CD14-positive monocyte (primary cell): Measurements from ENCODE around the gene ARG1. TPM values are rescaled to one million over a fixed set of nuclear protein-coding genes. Genes with fewer than 3 reads are reported as not detected.

Source experiments
- DNase-seq, 3 donors: peaks; one replicate each; pipeline ENCODE4 v3.0.0-alpha.2; 2011 to 2022
- H2AFZ ChIP-seq: 2 replicates; pipeline ENCODE4 v1.6.0; 2012; ENCODE audit warnings: mild to moderate bottlenecking, low read depth, low read length, inconsistent platforms; ENCODE audit not compliant: insufficient read depth, poor library complexity, severe bottlenecking
- H3K27ac ChIP-seq, 2 donors: 1 replicate in 1 of 2; 2 replicates in 1 of 2; pipeline ENCODE4 v1.5.1; 2012 to 2013; ENCODE audit warnings: low read length in 2 of 2, control low read depth in 1 of 2, inconsistent platforms in 1 of 2, low read depth in 1 of 2, mild to moderate bottlenecking in 1 of 2
- H3K27me3 ChIP-seq, 2 donors: one replicate each; pipeline versions ENCODE4 v1.6.0 to v1.6.1; 2011 to 2013; ENCODE audit warnings: low read length in 2 of 2; ENCODE audit not compliant: control insufficient read depth in 2 of 2, insufficient read depth in 2 of 2
- H3K36me3 ChIP-seq, 2 donors: replicated peaks in 1 of 2; 1 replicate in 1 of 2; 2 replicates in 1 of 2; pipeline versions ENCODE4 v1.5.1 to v1.6.1; 2012 to 2013; ENCODE audit warnings: low read length in 2 of 2, control low read depth in 1 of 2, inconsistent platforms in 1 of 2, mild to moderate bottlenecking in 1 of 2; ENCODE audit not compliant: insufficient read depth in 2 of 2, control insufficient read depth in 1 of 2
- H3K4me1 ChIP-seq, 2 donors: 1 replicate in 1 of 2; 2 replicates in 1 of 2; pipeline versions ENCODE4 v1.5.1 to v1.6.1; 2012 to 2013; ENCODE audit warnings: low read length in 2 of 2, control low read depth in 1 of 2, inconsistent platforms in 1 of 2, mild to moderate bottlenecking in 1 of 2, moderate library complexity in 1 of 2; ENCODE audit not compliant: insufficient read depth in 2 of 2, control insufficient read depth in 1 of 2
- H3K4me2 ChIP-seq: replicated peaks from 2 replicates; pipeline ENCODE3; 2012; ENCODE audit warnings: low read length, moderate library complexity, mild to moderate bottlenecking; ENCODE audit not compliant: poor library complexity, severe bottlenecking; ENCODE audit errors: extremely low read depth
- H3K4me3 ChIP-seq, 3 experiments: fragments of 200-600 bp in 1 of 3; sonication (generic) in 1 of 3; replicated peaks in 1 of 3; 1 replicate in 2 of 3; 2 replicates in 1 of 3; pipeline ENCODE4 v1.5.1; 2011 to 2013; ENCODE audit warnings: low read length in 3 of 3, mild to moderate bottlenecking in 3 of 3, control low read depth in 2 of 3, low read depth in 2 of 3, inconsistent platforms in 1 of 3, moderate library complexity in 1 of 3
- H3K79me2 ChIP-seq: 2 replicates; pipeline ENCODE4 v1.6.0; 2012; ENCODE audit warnings: mild to moderate bottlenecking, control low read depth, inconsistent platforms, low read length, moderate library complexity; ENCODE audit not compliant: insufficient read depth
- H3K9ac ChIP-seq: 2 replicates; pipeline ENCODE4 v1.6.0; 2017; ENCODE audit warnings: low read length, mild to moderate bottlenecking; ENCODE audit not compliant: insufficient read depth, poor library complexity, severe bottlenecking
- H3K9me3 ChIP-seq, 2 donors: replicated peaks in 1 of 2; 1 replicate in 1 of 2; 2 replicates in 1 of 2; pipeline versions ENCODE4 v1.5.1 to v1.6.1; 2012 to 2013; ENCODE audit warnings: low read length in 2 of 2, control low read depth in 1 of 2; ENCODE audit not compliant: control insufficient read depth in 1 of 2, insufficient read depth in 1 of 2
- H4K20me1 ChIP-seq: 2 replicates; pipeline ENCODE4 v1.6.0; 2012; ENCODE audit warnings: mild to moderate bottlenecking, low read length, control low read depth, moderate library complexity; ENCODE audit not compliant: insufficient read depth
- H3K27ac Mint-ChIP-seq, 7 donors: one replicate each; pipeline ENCODE4 v1.8.0; 2020; ENCODE audit warnings: mild to moderate bottlenecking in 7 of 7, mixed read lengths in 7 of 7, moderate library complexity in 6 of 7, inconsistent platforms in 2 of 7
- H3K27me3 Mint-ChIP-seq, 3 donors: one replicate each; pipeline ENCODE4 v1.8.0; 2021 to 2022; ENCODE audit warnings: low read depth in 3 of 3, mild to moderate bottlenecking in 3 of 3, mixed read lengths in 3 of 3, moderate library complexity in 3 of 3, inconsistent platforms in 1 of 3
- H3K36me3 Mint-ChIP-seq, 2 donors: one replicate each; pipeline ENCODE4 v1.8.0; 2020; ENCODE audit warnings: mixed read lengths in 2 of 2, inconsistent platforms in 1 of 2, mild to moderate bottlenecking in 1 of 2
- H3K4me1 Mint-ChIP-seq: one replicate; pipeline ENCODE4 v1.8.0; 2020; ENCODE audit warnings: mild to moderate bottlenecking, mixed read lengths
- H3K4me3 Mint-ChIP-seq, 2 donors: one replicate each; pipeline ENCODE4 v1.8.0; 2020; ENCODE audit warnings: mild to moderate bottlenecking in 2 of 2, mixed read lengths in 2 of 2, moderate library complexity in 1 of 2
- H3K9me3 Mint-ChIP-seq, 7 donors: one replicate each; pipeline ENCODE4 v1.8.0; 2020 to 2022; ENCODE audit warnings: mixed read lengths in 7 of 7, mild to moderate bottlenecking in 6 of 7, moderate library complexity in 6 of 7, inconsistent platforms in 2 of 7
- CTCF ChIP-seq: fragments of 200-600 bp; IDR thresholded peaks from one replicate; pipeline ENCODE4 v1.8.0; 2022; ENCODE audit warnings: antibody characterized with exemption, mild to moderate bottlenecking
- WGBS: methylation state at CpG from one replicate; pipeline ENCODE4 v1.1.5; 2013; ENCODE audit warnings: missing lambda C conversion rate; ENCODE audit not compliant: insufficient coverage; 5-methylcytosine and 5-hydroxymethylcytosine counted together
- intact Hi-C, 2 donors: fragments of 100-400 bp; cut with micrococcal nuclease; formaldehyde crosslinking; loops; one replicate each; pipeline versions ENCODE4 v1.15.0 to v1.15.1; 2023
- polyA plus RNA-seq, 3 donors: library from polyadenylated mRNA; depleted of rRNA in 1 of 3; unstranded in 2 of 3; stranded (reverse) in 1 of 3; fragments of 300-500 nt in 2 of 3; fragments of >200 nt in 1 of 3; fragmentation: Illumina TruSeq in 2 of 3; gene quantifications; 1 replicate in 2 of 3; 2 replicates in 1 of 3; pipeline ENCODE4 v1.2.3, GENCODE V29; 2012 to 2021

Gene ARG1
- polyA plus RNA-seq, 3 donors, result not detected

- Histone ChIP-seq H3K9me3 (no peaks in the 10 kb centered on the region), H3K27me3 (no peaks in the 10 kb centered on the region), H3K79me2 (no peaks in the 10 kb centered on the region), H3K4me3 (no peak overlapping the region), H2AFZ (no peak overlapping the region), H3K9ac (no peak overlapping the region), H3K27ac (no peak overlapping the region), H3K4me1 (no peaks in the 10 kb centered on the region), H4K20me1 (no peaks in the 10 kb centered on the region), H3K36me3 (no peaks in the 10 kb centered on the region), H3K4me2 (no peak overlapping the region)
- Mint-ChIP-seq H3K9me3 (peaks cover 0 to 8% (median 0%) of the 10 kb centered on the region in 7 donors), H3K4me1 (peaks cover 5% of the 10 kb centered on the region), H3K4me3 (no peak overlapping the region), H3K36me3 (peaks cover 0 to 1% of the 10 kb centered on the region in 2 donors), H3K27me3 (peaks cover 0 to 4% (median 0%) of the 10 kb centered on the region in 3 donors), H3K27ac (no peak overlapping the region)
- no peak for TF ChIP-seq CTCF
- WGBS, result 100% methylated on average over 1 of the region's 4 CpGs
- DNase-seq, result no peak
- intact Hi-C loops, result no loop called here
Observed at GRCh38 chr6:131561925-131562707, 10.9 kb upstream of the ARG1 start.

GRCh38 chr6:131565056-131565455 lies 8.0 kb upstream of the ARG1 start:
- Mint-ChIP-seq H3K27me3 (no peaks in the 10 kb centered on the region), H3K4me3 (no peak overlapping the region), H3K36me3 (peaks cover 0 to 7% of the 10 kb centered on the region in 2 donors), H3K4me1 (peaks cover 5% of the 10 kb centered on the region), H3K27ac (peak overlapping the region in 1 of 7 donors; percentile 20), H3K9me3 (peaks cover 0 to 4% (median 0%) of the 10 kb centered on the region in 7 donors)
- H3K4me3 ChIP-seq, result no peak overlapping the region
- H3K9me3 ChIP-seq, result no peaks in the 10 kb centered on the region
- no peak overlapping the region for H3K27ac ChIP-seq
- no peaks in the 10 kb centered on the region for H3K27me3 ChIP-seq
- no peak for DNase-seq
- H3K79me2 ChIP-seq, result no peaks in the 10 kb centered on the region
- no peaks in the 10 kb centered on the region for H3K36me3 ChIP-seq
- no peaks in the 10 kb centered on the region for H4K20me1 ChIP-seq
- H3K4me1 ChIP-seq, result no peaks in the 10 kb centered on the region
- no peak for TF ChIP-seq CTCF
- no peak overlapping the region for H3K9ac ChIP-seq
- WGBS, result no CpG with 5 or more reads among the region's 2 CpGs
- intact Hi-C loops, result no loop called here
- no peak overlapping the region for H2AFZ ChIP-seq
- H3K4me2 ChIP-seq, result no peak overlapping the region
